ENCODE results near the gene GAL3ST3.

GAL3ST3 gene

DNA sequence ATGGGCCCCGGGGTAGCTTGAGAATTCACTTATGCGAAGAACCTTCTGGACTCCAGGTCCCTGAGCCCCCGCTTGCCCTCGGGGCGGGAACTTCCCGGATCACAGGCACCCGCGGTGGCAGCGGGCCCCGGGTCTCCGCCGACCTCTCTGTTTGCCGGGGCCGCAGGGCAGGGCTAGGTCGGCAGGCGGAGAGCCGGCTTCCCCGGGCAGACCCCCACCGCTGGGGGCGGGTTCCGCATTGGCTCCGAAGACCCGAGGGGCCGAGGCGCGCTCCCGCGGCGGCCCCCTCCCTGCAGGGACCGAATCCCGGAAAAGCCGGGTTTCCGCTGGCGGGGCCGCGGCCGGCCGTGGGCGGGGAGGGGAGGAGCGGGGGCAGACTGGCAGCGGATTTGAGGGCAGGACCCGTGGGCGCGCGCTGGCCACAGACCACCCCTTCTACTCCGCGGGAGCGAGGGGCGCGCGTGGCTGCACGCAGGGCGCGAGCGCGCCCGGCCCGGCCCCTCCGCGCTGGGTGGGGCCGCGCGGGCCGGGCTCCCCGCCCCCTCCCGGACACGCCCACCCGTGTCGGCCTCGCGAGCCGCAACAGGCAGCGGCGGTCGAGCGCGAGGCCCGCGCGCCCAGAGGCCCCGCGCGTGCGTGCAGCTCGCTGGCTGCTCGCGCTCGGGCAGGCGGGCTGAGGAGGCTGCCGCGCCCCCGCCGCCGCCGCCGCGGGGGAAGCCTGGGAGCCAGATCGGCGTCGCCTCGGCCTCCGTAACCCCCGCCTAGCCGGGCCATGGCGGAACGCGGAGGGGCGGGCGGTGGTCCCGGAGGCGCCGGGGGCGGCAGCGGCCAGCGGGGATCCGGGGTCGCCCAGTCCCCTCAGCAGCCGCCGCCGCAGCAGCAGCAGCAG lies 21.0 kb upstream of the GAL3ST3 start, which contains the start of gene PACS1:
Gene PACS1 (plus strand): TSS at position 558 of the 889 bp plus-strand sequence. CDS start 215 bp downstream, at position 773.
- peak; percentile 85 for DNase-seq

DNA sequence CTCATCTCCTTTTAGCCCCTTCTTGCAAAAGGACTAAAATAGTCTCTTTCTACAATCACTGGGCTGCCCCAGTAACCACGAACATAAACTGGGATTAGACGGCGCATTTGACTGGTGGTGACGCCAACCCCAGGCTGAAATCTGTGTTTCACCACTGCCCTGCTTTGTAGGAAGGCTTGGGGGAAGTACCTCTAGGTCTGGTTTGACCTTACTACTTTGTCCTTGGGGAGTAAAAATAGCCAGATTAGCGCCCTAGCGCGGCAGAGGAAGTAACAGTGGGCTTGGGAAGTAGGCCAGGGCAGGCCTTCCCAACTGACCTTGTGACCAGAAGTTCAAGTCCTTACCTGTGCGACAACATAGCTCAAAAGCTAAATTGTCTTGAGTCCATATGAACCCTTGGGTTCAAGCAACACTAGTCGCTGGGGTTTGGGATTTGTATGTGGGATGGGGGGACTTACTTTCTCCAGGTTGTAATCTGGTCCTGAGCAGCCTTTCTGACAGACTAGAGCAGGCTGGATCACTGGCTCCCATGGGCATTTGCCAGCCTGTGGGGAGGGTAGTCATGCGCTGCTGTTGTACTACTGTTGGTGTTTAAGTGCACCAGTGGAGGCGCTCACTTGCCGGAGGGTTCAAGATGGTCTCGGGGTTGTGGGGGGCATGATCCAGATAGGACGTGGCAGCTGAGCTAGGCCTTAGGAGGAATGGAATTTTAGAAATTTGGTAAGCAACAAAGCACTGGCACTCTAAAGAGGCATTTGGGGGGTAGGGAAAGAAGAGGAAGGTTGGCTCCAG lies 20.2 kb upstream of the GAL3ST3 start:
- DNase-seq: peak; percentile 55

DNA sequence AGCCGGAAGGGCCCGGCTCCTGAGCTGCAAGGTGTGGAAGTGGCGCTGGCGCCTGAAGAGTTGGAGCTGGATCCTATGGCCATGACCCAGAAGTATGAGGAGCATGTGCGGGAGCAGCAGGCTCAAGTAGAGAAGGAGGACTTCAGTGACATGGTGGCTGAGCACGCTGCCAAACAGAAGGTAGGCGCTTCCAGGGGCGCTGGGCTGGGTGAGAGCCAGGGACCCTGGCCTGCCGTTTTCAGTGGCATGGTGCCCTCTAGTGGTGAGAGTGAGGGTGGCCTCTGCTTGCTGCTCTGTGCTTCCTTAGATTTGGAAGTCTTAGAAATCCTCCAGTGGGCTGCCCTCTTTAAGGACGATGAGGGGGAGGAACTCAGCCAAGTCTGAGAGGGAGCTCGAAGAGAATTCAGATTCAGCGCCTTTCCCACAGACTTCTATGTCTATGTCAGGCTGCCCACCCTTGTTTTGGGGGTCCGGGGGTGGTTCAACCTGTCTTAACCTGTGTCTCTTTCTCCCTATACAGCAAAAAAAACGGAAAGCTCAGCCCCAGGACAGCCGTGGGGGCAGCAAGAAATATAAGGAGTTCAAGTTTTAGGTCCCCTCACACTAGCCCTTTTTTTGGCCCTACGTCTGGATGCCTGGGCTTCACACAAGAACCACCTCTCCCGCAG lies 19.3 kb upstream of the GAL3ST3 start:
- DNase-seq: peak; percentile 76

DNA sequence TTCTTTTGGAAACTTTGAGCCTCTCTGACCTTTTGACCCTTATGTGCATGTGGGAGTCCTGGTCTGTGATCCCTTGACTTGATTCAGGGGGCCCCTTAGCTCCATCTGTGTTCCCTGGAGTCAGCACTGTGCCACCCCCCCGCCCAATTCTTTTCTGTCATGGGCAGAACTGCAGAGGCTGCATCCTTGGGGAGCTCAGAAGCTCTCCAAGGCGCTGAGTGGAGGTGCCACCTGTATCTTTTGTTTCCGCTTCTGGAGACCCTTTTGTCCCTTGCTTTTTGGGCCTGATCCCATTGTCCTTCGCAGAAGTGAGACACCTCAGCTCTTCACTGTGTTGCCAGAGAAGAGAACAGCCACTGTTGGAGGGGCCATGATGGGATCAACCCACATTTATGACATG lies 18.7 kb upstream of the GAL3ST3 start:
- DNase-seq: no peak

DNA sequence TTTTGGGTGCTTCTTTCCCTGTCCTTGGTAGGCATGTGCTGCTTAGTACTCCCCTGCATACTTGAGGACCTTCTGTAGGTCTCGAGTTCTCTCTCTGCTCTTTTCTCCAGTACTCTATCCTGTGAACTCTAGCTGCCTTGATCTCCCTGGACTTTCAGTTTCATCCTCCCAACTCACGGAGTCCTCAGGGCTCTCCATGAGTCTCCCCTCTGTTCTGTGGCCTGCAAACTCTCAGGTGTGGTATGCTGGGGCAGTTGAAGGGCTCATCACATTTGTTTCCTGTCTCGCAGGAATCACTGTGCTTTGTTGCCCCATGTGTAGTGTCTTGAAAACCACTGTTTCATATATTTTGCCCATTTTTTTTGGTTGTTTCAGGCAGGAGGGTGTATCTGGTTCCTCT lies 17.8 kb upstream of the GAL3ST3 start:
- DNase-seq: no peak

DNA sequence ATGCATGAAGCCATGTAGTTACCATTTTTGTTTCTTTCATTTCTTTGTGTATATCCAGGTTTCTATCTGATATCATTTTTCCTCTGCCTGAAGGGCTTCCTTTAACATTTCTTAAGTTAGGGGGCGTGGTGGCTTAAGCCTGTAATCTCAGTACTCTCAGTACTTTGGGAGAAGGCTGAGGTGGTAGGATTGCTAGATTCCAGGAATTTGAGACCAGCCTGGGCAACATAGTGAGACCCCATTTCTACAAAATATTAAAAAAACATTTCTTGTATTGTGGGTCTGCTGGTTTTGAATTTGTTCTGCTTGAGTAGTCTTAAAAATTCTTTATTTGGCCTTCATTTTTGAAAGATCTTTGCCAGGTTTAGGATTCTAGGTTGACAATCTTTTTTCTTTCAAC lies 15.6 kb upstream of the GAL3ST3 start:
- DNase-seq: no peak

DNA sequence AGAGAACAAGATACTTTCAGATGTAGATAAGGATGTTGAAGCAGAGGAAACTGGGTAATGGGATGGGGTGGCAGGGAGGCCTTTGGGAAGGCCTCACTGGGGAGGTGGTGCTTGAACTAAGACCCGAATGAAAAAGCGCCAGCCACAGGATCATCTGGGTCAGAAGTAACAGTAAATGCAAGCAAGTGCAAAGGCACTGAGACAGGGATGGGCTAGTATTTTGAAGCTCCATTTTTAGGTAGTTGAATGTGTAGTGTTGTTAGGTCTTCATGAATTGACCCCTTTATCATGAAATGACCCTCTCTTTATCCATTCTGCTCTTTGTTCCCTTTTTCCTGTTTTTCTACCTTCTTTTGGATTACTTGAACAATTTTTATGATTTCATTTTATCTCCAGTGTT lies 14.9 kb upstream of the GAL3ST3 start:
- DNase-seq: no peak

DNA sequence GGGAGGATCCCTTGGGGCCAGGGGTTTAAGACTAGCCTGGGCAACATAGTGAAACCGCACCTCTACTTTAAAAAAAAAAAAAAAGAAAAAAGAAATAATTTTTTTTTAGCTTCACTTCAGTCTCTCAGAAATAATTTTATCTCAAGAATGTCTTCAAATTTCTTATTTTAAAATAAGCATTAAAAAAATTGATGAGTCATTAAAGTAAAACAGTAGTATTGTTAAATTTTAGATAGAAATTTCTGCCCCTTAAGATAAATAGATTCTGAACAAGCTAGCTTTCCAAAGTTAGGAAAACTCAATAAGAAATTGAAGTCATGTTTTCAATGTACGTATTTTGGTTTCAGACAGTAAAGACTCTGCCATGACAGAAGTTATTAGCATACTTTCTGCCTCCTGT lies 13.4 kb upstream of the GAL3ST3 start:
- DNase-seq: no peak

DNA sequence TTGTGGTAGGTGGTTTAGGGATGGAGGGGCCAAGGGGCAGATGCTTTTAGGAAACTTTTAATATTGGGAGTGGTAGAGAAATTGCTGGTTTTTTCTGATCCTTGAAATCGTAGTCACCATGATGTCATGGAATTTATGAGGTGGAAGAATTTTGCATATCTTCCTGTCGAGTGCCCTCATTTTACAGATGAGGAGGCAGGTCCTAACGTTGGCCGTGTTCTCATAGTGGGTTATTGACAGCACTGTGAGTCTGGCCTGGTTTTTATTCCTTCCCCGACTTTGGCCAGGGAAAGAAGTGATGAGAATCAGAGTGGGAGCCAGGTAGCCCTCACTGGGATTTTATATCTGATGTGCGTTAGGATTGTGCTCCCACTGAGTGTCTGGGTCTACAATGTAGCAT lies 12.3 kb upstream of the GAL3ST3 start:
- no peak for DNase-seq

DNA sequence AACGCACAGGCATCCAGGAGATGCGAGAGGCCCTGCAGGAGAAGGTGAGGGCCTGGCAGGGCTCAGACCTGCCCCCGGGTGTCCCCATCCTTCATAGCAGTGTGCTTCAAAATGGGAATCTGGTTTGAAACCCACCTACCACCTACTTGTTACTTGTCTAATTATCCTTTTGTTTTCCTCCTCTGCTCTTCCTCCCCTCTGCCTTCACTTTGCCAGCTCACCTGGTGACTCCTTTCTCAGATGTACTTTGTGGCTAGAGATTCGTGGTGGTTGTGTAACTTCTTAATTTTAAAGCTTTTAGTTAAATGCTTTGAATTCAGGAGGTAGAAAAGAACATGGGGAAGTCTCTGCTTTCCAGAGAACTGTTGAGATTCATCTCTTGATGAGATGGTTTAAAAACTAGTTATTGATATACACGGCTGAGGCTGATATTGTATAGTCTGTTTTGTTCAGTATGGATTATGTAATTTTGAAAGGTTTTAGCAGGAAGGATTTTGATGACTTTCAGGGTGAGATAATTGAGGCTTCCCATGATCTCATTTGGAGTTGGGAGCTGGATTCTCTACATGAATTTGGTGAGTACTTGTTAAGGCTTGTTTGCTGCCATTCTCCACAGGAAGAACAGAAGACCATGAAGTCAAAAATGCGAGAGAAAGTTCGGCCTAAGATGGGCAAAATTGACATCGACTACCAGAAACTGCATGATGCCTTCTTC lies 11.2 kb upstream of the GAL3ST3 start:
- no peak for DNase-seq

DNA sequence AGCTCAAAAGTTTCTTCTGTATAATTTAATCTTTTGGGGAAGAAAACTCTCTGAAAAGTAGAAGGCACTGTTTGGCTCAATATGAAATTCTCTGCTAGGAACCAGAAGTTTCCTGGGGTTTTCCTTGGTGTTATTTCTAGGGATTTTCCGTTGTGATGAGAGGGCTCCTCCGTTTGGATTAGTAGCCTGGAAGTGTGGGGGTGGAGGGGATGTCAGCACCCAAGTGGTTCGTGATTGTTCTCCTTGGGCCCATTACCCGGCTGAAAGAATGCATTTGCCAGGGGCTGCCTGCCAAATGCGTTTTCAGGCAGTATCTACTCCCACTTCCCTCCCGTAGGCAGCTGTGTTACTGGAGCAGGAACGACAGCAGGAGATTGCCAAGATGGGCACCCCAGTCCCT lies 7.5 kb upstream of the GAL3ST3 start:
- DNase-seq: no peak

DNA sequence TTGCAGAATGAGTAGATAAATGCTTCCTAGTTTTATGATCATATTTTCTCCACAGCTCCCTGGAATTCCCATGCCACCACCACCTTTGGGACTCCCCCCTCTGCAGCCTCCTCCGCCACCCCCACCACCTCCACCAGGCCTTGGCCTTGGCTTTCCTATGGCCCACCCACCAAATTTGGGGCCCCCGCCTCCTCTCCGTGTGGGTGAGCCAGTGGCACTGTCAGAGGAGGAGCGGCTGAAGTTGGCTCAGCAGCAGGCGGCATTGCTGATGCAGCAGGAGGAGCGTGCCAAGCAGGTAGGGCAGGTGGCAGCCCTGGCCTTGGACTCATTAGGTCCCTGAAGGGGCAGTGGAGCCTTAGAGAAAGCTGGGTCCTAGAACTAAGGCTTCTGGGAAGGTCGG lies 6.1 kb upstream of the GAL3ST3 start:
- no peak for DNase-seq

DNA sequence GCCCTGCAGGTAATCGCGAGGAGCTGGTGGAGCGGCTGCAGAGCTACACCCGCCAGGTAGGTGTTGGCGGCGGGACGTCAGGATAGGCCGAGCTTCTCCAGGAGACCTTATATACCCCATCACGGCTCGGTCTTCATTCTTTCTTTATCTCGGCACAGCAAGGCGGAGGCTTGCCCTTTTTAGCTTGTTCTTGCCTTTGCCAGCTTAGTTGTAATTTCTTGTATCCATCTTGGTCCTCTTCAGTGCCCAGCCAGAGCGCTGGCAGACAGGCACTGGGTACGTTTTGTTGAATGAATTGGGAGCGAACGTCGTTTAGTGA lies 3.7 kb upstream of the GAL3ST3 start:
- DNase-seq: no peak

DNA sequence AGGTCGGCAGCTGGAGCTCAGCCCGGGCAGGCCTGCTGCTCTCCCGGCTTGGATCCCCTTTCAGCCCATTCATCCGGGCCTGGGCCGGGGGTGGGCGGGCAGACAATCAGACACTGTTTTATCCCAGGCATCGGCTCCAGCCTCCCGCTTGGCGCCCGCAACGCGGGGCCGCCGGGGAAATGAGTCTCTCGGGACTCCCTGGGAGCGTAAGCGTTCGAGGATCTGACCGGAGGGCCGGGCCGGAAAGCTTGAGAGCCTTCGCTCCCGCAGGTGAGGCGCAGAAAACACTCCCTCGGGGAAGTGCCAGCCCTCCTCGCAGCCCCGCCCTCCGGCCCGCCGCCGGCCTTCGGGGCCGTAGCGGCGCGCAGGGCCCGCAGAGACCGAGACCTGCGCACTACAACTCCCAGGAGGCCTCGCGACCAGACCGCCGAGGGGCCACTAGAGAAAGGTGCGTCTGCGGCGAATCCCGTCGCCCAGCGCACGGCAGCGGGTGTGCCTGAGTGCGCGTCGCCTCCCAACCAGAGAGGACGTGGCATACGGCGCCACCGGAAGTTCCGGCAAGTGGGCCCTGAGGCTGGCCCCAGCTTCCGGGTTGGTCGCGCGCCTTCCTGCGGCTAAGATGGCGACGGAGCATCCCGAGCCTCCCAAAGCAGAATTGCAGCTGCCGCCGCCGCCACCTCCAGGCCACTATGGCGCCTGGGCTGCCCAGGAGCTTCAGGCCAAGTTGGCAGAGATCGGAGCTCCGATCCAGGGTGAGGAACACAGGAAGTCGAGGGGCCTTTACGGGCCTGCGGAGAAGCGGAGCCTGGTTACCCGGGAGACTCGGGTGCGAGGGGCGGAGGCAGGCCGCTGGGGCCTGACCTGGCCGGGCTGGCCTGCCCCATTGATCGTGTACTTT lies 3.1 kb upstream of the GAL3ST3 start, which contains the start of gene SF3B2:
Gene SF3B2 (plus strand): TSS at position 599 of the 898 bp plus-strand sequence. CDS start 21 bp downstream, at position 620.
- DNase-seq: peak; percentile 99

DNA sequence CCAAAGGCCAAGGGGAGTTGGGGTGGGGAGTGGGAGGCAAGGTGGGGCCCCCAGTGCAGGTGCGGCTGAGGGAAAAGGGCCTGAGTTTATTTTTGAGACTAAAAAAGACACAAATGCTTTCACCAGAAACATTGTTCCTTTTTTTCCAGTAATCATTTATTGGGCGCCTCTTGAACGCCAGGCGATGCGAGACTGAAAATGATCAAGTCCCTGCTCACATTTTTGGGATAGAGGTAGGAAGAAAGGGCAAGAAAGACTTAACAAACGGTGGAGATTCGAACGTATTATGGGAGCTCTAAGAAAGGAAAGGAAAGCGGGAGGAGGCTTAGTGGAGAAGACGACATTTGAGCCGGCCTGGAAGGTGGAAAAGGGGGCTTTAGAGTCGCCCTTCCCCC lies 2.4 kb upstream of the GAL3ST3 start:
- DNase-seq: no peak

DNA sequence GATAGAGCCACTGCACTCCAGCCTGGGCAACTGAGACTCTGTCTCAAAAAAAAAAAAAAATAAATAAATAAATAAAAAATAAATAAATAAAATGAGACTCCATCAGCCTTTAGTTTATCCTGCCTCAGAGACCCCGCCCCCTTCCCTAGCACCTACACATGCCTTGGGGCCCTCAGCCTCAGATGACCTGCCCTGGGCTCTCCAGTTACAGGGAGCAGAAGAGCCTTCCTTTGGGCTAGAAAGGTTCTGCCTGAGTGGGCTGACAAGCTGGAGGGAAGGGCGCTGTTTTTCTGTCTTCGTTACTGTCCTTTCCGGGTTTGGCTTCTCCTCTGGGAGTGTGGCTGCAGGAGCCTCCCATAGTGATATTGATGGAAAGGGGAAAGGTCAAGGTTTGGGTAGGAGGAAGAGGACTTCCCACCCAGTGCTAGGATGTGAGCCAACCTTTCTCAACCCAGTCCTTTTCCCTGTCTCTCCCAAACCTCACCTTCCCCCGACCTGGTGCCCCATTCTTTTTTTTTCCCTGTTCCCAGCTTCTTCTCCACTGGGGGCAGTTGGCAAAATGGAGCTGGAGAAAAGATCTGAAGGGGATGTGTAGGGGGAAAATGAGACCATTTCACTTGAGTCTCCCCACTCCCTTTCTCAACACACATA lies 1.7 kb upstream of the GAL3ST3 start:
- no peak for DNase-seq

DNA sequence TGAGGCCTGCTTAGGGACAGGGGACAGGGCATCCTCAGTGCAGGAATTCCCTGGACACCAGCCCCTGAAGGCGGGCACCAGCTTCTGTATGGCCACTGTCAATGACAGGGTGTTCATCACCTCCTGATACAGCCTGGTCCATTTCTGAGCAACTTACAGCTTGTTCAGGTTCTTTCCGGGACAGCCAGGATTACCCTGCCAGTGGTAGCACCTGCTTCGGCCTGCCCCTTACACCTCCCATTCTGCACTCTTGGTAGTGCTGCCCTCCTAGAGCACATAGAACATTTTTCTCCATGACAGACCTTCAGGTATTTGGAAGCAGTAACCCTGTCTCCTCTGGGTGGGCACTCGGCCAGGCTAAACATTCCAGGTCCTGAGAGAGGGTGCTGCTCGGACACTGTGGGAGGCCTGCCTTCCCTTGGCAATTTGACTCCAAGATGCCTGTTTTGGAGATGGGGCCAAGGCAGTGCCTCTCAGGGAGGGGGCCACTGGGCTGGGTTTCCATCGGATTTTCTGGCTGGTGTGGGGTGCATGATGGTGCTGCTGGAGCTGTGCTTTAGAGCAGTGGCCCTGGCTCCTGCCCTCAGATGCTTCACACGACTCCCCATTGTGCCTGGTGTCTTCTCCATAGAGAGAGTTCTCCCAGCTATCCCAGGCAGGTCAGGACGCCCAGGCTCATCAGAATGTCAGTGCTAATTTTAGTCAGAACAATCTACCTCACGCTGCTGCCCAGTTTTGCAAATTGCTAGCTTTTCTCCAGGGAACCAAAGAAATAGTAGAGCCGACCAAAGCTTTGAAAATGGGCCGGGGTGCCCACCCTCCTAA lies 1.2 kb downstream of the GAL3ST3 start:
- no peak for DNase-seq

DNA sequence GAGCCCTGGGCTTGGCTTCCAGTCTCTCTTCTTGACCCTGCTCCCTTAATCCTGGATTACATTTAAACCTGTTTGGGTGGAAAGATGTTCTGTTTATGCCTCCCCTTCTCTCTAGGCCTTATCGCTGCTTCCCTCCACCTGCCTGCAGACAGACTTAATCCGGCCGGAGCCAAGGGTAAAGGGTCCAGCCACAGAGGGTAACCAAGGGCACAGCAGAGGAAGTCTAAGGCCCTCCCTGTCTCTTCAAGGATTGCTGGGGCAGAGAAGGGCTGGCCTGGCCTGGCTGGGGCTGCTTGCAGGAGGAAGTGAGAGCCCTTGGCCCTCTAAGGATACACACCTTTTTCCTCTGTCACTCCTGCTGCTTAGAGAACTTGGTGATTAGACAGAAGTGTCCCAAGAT lies 2.1 kb downstream of the GAL3ST3 start:
- no peak for DNase-seq

DNA sequence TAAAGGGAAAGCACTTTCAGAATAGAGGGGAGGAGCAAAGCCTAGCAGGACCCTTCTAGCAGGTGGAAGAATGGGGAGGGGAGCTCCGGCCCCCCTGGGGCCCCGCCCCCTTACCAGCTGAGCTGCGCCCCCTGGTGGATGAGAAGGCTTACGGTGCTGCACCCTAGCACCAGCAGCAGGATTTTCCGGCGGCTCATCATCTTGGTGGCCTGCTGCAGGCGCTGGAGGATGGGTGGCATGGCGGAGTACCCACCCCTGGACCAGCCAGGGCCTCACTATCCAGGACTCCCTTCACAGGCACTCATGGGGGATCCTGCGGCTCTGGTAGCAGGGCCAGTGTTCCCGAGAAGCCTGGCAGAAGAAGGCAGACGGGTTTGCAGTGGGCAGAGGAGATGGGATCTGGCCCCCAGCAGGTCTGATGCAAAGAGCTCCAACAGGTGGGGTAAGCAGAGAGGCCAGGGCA lies 3.8 kb downstream of the GAL3ST3 start:
- DNase-seq: peak; percentile 90

DNA sequence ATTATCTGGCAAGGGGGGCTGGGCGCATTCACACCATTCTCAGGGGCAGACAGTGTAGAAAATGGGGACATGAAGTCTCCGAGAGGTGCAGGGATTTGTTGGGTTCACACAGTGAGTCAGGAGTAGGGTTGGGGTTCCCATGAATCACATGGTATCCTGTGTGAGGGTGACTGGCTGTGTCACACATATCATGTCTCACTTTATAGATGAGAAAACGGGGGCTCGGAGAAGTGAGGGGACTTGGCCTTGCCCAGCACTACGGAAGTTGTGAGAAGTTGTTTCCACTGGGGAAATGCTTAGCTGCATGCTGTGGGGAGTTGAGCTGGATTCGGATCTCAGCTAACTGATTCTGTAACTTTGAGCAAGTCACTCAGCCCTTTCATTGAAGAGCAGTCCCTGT lies 4.2 kb downstream of the GAL3ST3 start:
- no peak for DNase-seq

Data from NCI-H69 (cell line).